ENCODE data around the gene SNX24. TPM values are rescaled to one million over a fixed set of nuclear protein-coding genes. Genes with fewer than 3 reads are reported as not detected.

Gene SNX24
- total and polyA plus RNA-seq, 9 of the 15 experiments (the other 6 are each of a cell fraction or from before 2014, with no cell fraction given), result 5.3 to 10.1 (median 7.9) TPM

- 0 out of 4 replicates have a peak, but pooled peaks of 1 of the 2 experiments have one; percentile 30 for TF ChIP-seq ZNF318 (IDR thresholded peaks at IDR 0.05; ENCODE audit: borderline replicate concordance in 1 of 2, low read depth in 1 of 2)
- TF ChIP-seq SMARCC2 (IDR thresholded peaks at IDR 0.05; ENCODE audit: low read depth), result peak; percentile 84
- TF ChIP-seq ZNF707 (CRISPR knock-in tag; conservative IDR thresholded peaks at IDR 0.05), result no peak
- no peak for TF ChIP-seq PRMT5 (CRISPR knock-in tag; IDR thresholded peaks at IDR 0.05)
- no peak for TF ChIP-seq ZFPM2 (CRISPR knock-in tag; IDR thresholded peaks at IDR 0.05)
- no peak for TF ChIP-seq ELK3 (CRISPR knock-in tag; IDR thresholded peaks at IDR 0.05)
- no peak for TF ChIP-seq SIRT6 (IDR thresholded peaks at IDR 0.05; ENCODE audit: low read depth, low read length)
- no peak for TF ChIP-seq BCL6 (CRISPR knock-in tag; IDR thresholded peaks at IDR 0.05)
- TF ChIP-seq ARID3A (IDR thresholded peaks at IDR 0.05; ENCODE audit: borderline replicate concordance, low read depth, low read length), result peak; percentile 61; the same call in 1 of the 2 replicates
- no peak for TF ChIP-seq POLR3G (IDR thresholded peaks at IDR 0.05; ENCODE audit: extremely low read depth, insufficient read length, insufficient replicate concordance)
- peak; percentile 90 for TF ChIP-seq SOX6 (IDR thresholded peaks at IDR 0.05)
- peak; percentile 60; the same call in 1 of the 2 replicates for TF ChIP-seq OTX1 (CRISPR knock-in tag; IDR thresholded peaks at IDR 0.05)
- no peak for TF ChIP-seq ELK1 (CRISPR knock-in tag; IDR thresholded peaks at IDR 0.05)
- peak; percentile 95 for TF ChIP-seq MTA2 (IDR thresholded peaks at IDR 0.05; ENCODE audit: low read depth)
- TF ChIP-seq PKNOX1 (IDR thresholded peaks at IDR 0.05), result no peak
- no peak for TF ChIP-seq BDP1 (IDR thresholded peaks at IDR 0.05; ENCODE audit: insufficient read depth, insufficient read length)
Observed at GRCh38 chr5:122863240-122863639, 17.8 kb downstream of the SNX24 start (continued).
